HG03439 (cell line): Measurements from ENCODE around the gene EPHB6.

ENCODE experiments used
- ATAC-seq: cut with Tn5 transposase; IDR thresholded peaks from one replicate; pipeline ENCODE4 v1.9.1; 2021; ENCODE audit warnings: mild to moderate bottlenecking, moderate library complexity; ENCODE audit not compliant: unreplicated experiment

The EPHB6 gene

GRCh38 chr7:142876236-142876960 lies 21.5 kb downstream of the EPHB6 start:
- ATAC-seq, result no peak

GRCh38 chr7:142876991-142877910 lies 22.4 kb downstream of the EPHB6 start:
- ATAC-seq, result no peak

GRCh38 chr7:142878315-142878714 lies 23.4 kb downstream of the EPHB6 start:
- ATAC-seq, result no peak

- no peak for ATAC-seq
These were observed 24.2 kb downstream of the EPHB6 start for GRCh38 chr7:142879060-142879459.

- ATAC-seq, result peak; percentile 64
These were observed 26.1 kb downstream of the EPHB6 start for GRCh38 chr7:142880876-142881505.

DNA sequence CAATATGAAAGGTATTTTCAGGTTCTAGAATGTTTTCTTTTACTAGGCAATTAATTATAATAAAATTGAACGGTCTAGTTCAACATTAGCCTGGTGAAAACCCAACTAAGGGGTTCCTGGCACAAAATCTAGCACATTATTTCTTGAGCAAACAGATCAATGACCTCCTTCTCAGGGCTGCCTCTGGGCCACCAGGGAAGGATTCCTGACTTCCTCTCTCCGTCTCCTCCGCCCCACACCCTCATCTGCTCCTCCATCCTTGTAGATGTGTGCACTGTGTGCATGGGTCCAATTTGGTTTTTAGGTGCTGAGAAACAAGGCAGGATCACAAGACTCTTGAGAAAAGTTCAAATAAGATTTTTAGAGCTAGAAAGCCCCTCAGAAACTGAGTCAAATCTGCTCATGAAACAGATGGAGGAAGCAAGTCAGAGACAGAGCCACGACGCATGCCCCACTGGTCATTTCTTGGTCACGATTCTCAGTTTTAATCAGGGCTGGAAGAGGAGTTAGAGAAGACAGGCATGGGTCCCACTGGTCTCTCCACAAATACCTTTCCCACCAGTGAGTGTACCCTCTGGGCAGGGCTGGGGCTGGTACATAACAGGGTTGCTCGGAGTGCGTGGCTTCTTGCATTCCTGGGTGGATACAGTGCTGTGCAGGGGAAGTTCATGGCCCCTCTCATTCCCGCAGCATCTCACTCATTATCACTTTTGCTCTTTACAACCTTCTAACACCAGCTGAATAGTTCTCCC lies 26.9 kb downstream of the EPHB6 start:
- ATAC-seq, result peak; percentile 47

DNA sequence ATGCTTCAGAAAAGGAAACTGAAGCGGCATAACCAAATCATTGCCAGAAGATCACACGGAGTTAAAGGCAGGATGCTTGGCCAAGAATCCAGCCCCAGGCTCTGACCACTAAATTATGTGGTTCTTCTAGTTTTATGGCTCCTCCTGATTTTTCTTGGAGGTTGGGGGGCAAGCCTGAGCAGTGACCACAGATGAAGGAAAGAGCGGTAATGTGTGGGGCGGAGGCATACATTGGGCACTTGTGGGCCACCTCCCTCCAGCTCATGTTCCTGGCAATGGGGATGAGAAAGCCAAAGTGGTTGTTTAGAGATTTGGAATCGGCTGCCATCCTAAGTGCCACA lies 27.4 kb downstream of the EPHB6 start:
- no peak for ATAC-seq

DNA sequence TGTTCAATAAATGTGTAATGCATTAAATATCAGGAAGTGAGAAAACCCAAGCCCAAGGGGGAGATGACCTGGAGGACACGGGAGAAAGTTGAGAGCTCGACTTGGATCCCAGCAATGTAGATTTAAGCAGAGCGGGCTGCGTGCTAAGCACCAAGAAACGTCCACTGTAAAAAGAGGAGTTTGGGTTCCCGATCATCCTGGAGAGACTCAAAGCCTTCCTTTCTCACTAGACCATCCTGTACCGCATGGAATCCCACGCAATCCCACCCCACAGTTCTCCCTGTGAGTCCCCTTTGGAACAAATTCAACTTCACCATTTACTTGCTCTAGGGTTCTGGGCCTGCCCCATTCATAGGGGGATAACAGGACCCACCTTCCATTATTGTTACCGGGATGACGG lies 28.3 kb downstream of the EPHB6 start:
- no peak for ATAC-seq

DNA sequence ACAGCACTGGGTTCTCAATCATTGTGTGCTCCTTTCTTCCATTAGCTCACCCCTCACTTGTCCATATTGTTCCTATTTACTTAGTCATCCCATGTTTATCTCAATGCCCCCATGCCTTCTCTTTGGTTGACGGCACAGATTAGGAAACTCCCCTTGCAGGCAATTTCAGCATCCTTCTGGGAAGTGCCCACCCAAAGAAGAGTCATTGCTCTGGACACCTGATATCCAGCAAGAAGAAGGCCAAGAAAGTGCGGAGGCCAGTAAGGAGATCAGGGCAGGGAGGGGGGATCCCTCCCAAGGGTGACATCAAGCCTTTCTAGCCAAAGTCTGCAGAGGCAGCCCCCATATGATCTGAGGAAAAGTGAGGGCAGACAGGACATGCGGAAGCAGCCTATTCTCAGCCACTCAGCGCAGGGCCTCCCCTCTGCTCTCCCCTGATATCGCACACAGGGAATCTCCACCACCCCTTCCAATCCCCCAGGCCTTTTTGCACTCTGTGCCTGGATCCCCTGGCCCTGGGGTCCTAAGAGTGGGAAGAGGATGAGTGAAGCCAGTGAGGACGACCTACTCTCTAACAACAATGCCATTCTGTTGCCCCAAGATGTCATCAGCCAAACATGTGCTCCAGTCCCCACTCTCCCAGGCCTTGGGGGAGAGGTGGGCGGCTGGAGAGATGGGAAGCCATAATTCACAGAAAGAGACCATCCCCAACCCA lies 28.9 kb downstream of the EPHB6 start:
- no peak for ATAC-seq

- no peak for ATAC-seq
These were observed 29.4 kb downstream of the EPHB6 start for GRCh38 chr7:142884286-142884640.

DNA sequence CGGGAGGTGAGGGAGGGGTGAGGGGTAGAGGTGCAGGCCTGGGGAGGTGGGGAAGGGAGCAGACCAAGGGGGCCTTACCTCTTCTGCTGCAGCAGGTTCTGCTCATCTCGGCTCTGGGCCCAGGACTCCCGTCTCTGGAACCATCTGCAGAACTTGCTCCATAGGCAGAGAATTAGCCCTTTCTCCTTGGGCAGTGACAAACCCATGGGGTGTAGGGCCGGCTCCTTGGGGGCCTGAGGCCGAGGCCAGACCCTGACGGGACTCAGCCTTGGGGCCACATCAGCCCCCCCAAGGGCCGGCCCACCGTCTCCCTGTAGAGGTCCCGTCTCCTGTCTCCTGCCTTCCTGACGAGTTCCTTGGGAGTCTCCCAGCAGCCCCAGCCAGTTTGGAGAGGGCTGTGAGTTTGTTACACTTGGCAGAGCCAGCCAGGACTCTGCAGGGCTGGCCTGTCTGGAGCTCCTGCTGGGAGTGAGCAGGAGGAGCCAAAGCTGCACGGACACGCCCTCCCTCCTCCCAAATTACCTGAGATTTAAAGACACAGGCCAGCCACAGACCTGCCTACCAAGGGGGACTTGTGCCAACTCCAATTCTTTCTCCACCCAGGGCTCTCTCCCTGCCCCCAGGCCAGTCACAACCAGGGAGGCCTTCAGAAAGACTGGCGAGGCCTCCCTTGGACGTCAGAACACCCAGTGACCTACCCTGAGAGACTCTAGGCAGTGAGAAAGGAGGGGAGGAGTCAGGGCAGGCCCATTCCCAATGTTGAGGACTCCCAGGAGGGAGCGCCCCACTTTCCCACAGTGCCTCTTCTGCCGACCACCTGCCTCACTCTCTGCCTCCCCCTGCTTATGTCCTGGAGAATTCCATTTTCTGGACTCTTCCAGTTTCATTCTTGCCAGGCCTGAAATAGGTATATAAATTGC lies 30.7 kb downstream of the EPHB6 start, which contains the start of gene TRPV6:
Gene TRPV6, minus strand, starts transcription at position 435 of the 920 bp plus-strand sequence.
- no peak for ATAC-seq

DNA sequence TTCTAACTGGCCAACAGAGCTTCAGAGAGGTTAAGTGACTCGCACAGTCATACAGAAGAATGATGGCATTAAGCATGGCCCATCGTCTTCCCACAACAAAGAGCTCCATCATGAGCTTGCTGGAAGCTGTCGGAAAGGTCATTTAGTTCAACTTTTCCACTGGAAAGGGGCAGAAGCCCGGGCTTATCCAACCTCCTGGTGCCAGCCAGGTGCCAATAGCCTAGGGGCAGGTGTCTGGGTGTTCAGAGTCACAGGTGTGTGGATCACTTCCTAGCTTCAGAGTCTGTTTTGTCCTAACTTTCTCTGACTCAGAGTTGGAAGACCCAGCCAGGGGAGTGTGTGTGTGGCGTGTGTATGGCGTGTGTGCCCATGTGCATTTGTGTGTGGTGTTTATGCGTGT lies 32.0 kb downstream of the EPHB6 start:
- no peak for ATAC-seq

- no peak for ATAC-seq
These were observed 32.6 kb downstream of the EPHB6 start for GRCh38 chr7:142887282-142888015.

GRCh38 chr7:142889816-142890215 lies 34.9 kb downstream of the EPHB6 start:
- no peak for ATAC-seq

- ATAC-seq, result no peak
These were observed 36.1 kb downstream of the EPHB6 start for GRCh38 chr7:142890874-142891485.

- ATAC-seq, result no peak
These were observed 36.7 kb downstream of the EPHB6 start for GRCh38 chr7:142891490-142892082.

DNA sequence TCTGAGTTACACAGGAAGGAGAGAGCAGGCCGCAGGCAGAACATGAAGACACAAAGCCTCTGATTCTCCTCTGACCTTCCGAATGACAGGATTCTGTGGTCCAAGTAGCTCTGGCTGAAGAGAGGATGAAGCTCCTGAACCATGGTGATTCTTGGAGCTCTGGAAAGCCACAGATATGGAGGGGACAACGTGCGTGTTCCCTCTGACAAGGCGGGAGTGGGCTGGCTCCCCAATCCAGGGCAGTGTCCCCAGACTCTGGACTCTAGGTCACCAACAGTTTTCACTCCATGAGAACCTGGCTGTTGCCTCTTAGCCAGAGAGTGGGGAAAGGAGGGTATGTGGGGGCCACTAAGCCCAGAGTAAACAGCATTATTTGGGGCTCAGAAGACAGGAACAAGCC lies 38.1 kb downstream of the EPHB6 start:
- ATAC-seq, result no peak
